Activated CD8-positive, alpha-beta T cell treated with anti-CD3 and anti-CD28 coated beads for 36 hours (primary cell): ENCODE results near the gene SYT12. TPM values are rescaled to one million over a fixed set of nuclear protein-coding genes. Genes with fewer than 3 reads are reported as not detected.

Experiments
- ATAC-seq: fragments of 200-7000 bp; cut with Tn5 transposase; one replicate; pipeline ENCODE4 v1.10.0; 2021; ENCODE audit warnings: mild to moderate bottlenecking, moderate library complexity
- CTCF ChIA-PET: fragments of 350-600 bp; sonication (Branson Sonifier 250); formaldehyde crosslinking; loops from one replicate; lab custom pipeline; 2021; ENCODE audit warnings: antibody characterized with exemption; lab: Charles Lee
- POLR2A ChIA-PET: fragments of 350-600 bp; sonication (Branson Sonifier 250); formaldehyde crosslinking; loops from one replicate; lab custom pipeline; 2021; ENCODE audit warnings: antibody characterized with exemption; lab: Charles Lee
- DNase-seq: peaks from one replicate; pipeline ENCODE4 v3.0.0-alpha.2; 2020
- H3K27ac Mint-ChIP-seq: one replicate; pipeline ENCODE4 v1.8.0; 2021; ENCODE audit warnings: mild to moderate bottlenecking, mixed read lengths
- H3K27me3 Mint-ChIP-seq: one replicate; pipeline ENCODE4 v1.8.0; 2021; ENCODE audit warnings: mixed read lengths
- H3K36me3 Mint-ChIP-seq: one replicate; pipeline ENCODE4 v1.8.0; 2021; ENCODE audit warnings: low read depth, mixed read lengths
- H3K4me1 Mint-ChIP-seq: one replicate; pipeline ENCODE4 v1.8.0; 2021; ENCODE audit warnings: low read depth, mixed read lengths
- H3K4me3 Mint-ChIP-seq: one replicate; pipeline ENCODE4 v1.8.0; 2021; ENCODE audit warnings: mild to moderate bottlenecking, moderate library complexity, mixed read lengths
- H3K9me3 Mint-ChIP-seq: one replicate; pipeline ENCODE4 v1.8.0; 2021; ENCODE audit warnings: mixed read lengths
- CTCF ChIP-seq: fragments of 200-600 bp; IDR thresholded peaks from one replicate; pipeline ENCODE4 v1.8.0; 2022; ENCODE audit warnings: antibody characterized with exemption, mild to moderate bottlenecking
- intact Hi-C: fragments of 100-400 bp; cut with micrococcal nuclease; formaldehyde crosslinking; loops from one replicate; pipeline ENCODE4 v1.10.0; 2022
- total RNA-seq, 2 experiments: library from RNA; stranded (reverse); gene quantifications; one replicate each; pipeline ENCODE4 v1.2.3, GENCODE V29; 2021

Gene SYT12
- total RNA-seq, 2 experiments from 2014 or later, result not detected

GRCh38 chr11:67058506-67058905 is 35.6 kb downstream of the SYT12 start:
- peaks cover 15% of the 10 kb centered on the region for H3K4me1 Mint-ChIP-seq
- CTCF ChIA-PET, result no interaction called here
- TF ChIP-seq CTCF, result no peak
- intact Hi-C loops, result no loop called here
- H3K4me3 Mint-ChIP-seq, result no peak overlapping the region
- no peaks in the 10 kb centered on the region for H3K9me3 Mint-ChIP-seq
- DNase-seq (no peak), ATAC-seq (no peak)
- no peaks in the 10 kb centered on the region for H3K36me3 Mint-ChIP-seq
- POLR2A ChIA-PET, result no interaction called here
- H3K27ac Mint-ChIP-seq, result no peak overlapping the region
- peaks cover 6% of the 10 kb centered on the region for H3K27me3 Mint-ChIP-seq

- Mint-ChIP-seq H3K9me3 (no peaks in the 10 kb centered on the region), H3K27ac (no peak overlapping the region), H3K4me3 (no peak overlapping the region), H3K4me1 (peaks cover 15% of the 10 kb centered on the region), H3K36me3 (no peaks in the 10 kb centered on the region), H3K27me3 (peaks cover 6% of the 10 kb centered on the region)
- no peak for ATAC-seq
- DNase-seq, result no peak
- POLR2A ChIA-PET, result no interaction called here
- CTCF ChIA-PET, result no interaction called here
- intact Hi-C loops, result no loop called here
- TF ChIP-seq CTCF, result no peak
Measured at GRCh38 chr11:67059671-67060070, 36.7 kb downstream of the SYT12 start.

- ATAC-seq (no peak), DNase-seq (no peak)
- Mint-ChIP-seq H3K4me1 (peaks cover 15% of the 10 kb centered on the region), H3K9me3 (no peaks in the 10 kb centered on the region), H3K4me3 (no peak overlapping the region), H3K27me3 (peaks cover 6% of the 10 kb centered on the region), H3K27ac (no peak overlapping the region), H3K36me3 (no peaks in the 10 kb centered on the region)
- TF ChIP-seq CTCF, result no peak
- ChIA-PET POLR2A (no interaction called here), CTCF (no interaction called here)
- intact Hi-C loops, result no loop called here
Measured at GRCh38 chr11:67060111-67060522, 37.2 kb downstream of the SYT12 start.

GRCh38 chr11:67062526-67063373 is 39.8 kb downstream of the SYT12 start:
- no peak overlapping the region for H3K27ac Mint-ChIP-seq
- intact Hi-C loops, result no loop called here
- no peaks in the 10 kb centered on the region for H3K4me1 Mint-ChIP-seq
- no peaks in the 10 kb centered on the region for H3K36me3 Mint-ChIP-seq
- DNase-seq (no peak), ATAC-seq (no peak)
- no peak for TF ChIP-seq CTCF
- POLR2A ChIA-PET, result no interaction called here
- CTCF ChIA-PET, result interaction anchor here (1.2 kb wide), 1 partner anchor 10 kb away, joined by 3 read pairs; no protein-coding TSS in a partner anchor
- H3K27me3 Mint-ChIP-seq, result peaks cover 2% of the 10 kb centered on the region
- no peak overlapping the region for H3K4me3 Mint-ChIP-seq
- H3K9me3 Mint-ChIP-seq, result no peaks in the 10 kb centered on the region

- H3K4me1 Mint-ChIP-seq, result no peaks in the 10 kb centered on the region
- ChIA-PET CTCF (no interaction called here), POLR2A (interaction anchor here (0.6 kb wide), 1 partner anchor 131 kb away, joined by 3 read pairs; no protein-coding TSS in a partner anchor)
- DNase-seq, result no peak
- no peaks in the 10 kb centered on the region for H3K9me3 Mint-ChIP-seq
- ATAC-seq, result no peak
- intact Hi-C loops, result no loop called here
- no peak for TF ChIP-seq CTCF
- no peaks in the 10 kb centered on the region for H3K36me3 Mint-ChIP-seq
- H3K27me3 Mint-ChIP-seq, result no peaks in the 10 kb centered on the region
- H3K4me3 Mint-ChIP-seq, result no peak overlapping the region
- no peak overlapping the region for H3K27ac Mint-ChIP-seq
Measured at GRCh38 chr11:67066333-67066709, 43.4 kb downstream of the SYT12 start.
